Activated naive CD8-positive, alpha-beta T cell treated with anti-CD3 and anti-CD28 coated beads, Interleukin-2, amount 10 ng/mL, durations not matched to agents 7 days and 5 days (primary cell): ENCODE data around the gene IFNA4. TPM values are rescaled to one million over a fixed set of nuclear protein-coding genes. Genes with fewer than 3 reads are reported as not detected.

Experiments
- ATAC-seq: fragments of 150-1000 bp; cut with Tn5 transposase; one replicate; pipeline ENCODE4 v1.10.0; 2021; ENCODE audit warnings: low read depth, moderate library complexity
- POLR2A ChIA-PET: fragments of 350-600 bp; sonication (Branson Sonifier 250); formaldehyde crosslinking; loops from one replicate; lab custom pipeline; 2021; ENCODE audit warnings: antibody characterized with exemption; lab: Charles Lee
- DNase-seq: peaks from one replicate; pipeline ENCODE4 v3.0.0; 2021
- H3K27ac Mint-ChIP-seq: one replicate; pipeline ENCODE4 v1.8.0; 2022; ENCODE audit warnings: mild to moderate bottlenecking, mixed read lengths
- H3K27me3 Mint-ChIP-seq: one replicate; pipeline ENCODE4 v1.8.0; 2022; ENCODE audit warnings: mild to moderate bottlenecking, moderate library complexity, mixed read lengths
- H3K36me3 Mint-ChIP-seq: one replicate; pipeline ENCODE4 v1.8.0; 2021; ENCODE audit warnings: mild to moderate bottlenecking, mixed read lengths
- H3K4me1 Mint-ChIP-seq: one replicate; pipeline ENCODE4 v1.8.0; 2021; ENCODE audit warnings: mixed read lengths
- H3K4me3 Mint-ChIP-seq: one replicate; pipeline ENCODE4 v1.8.0; 2022; ENCODE audit warnings: mild to moderate bottlenecking, moderate library complexity, mixed read lengths
- H3K9me3 Mint-ChIP-seq: one replicate; pipeline ENCODE4 v1.8.0; 2021; ENCODE audit warnings: mixed read lengths
- total RNA-seq, 2 experiments: library from RNA; stranded (reverse); gene quantifications; one replicate each; pipeline ENCODE4 v1.2.3, GENCODE V29; 2021

Gene IFNA4
- total RNA-seq, 2 experiments from 2014 or later = not detected

- H3K27ac Mint-ChIP-seq = peak overlapping the region; percentile 83
- ATAC-seq = peak; percentile 73
- H3K9me3 Mint-ChIP-seq = peaks cover 21% of the 10 kb centered on the region
Observed at GRCh38 chr9:21144603-21145002, 42.8 kb downstream of the IFNA4 start.

GRCh38 chr9:21141427-21141882 lies 45.9 kb downstream of the IFNA4 start, which contains the start of gene IFNW1:
Gene IFNW1, minus strand, starts transcription at chr9:21141832. Its CDS starts 262 bp downstream, at chr9:21141570.
- ATAC-seq (peak; percentile 35), DNase-seq (no peak)
- POLR2A ChIA-PET = no interaction called here
- H3K27ac Mint-ChIP-seq = peak within 1 kb of the TSS; percentile 27
- no peak within 1 kb of the TSS for H3K4me3 Mint-ChIP-seq
- peaks cover 23% of the 10 kb centered on the region for H3K4me1 Mint-ChIP-seq
- peaks cover 6% of the 10 kb centered on the region for H3K27me3 Mint-ChIP-seq
- H3K36me3 Mint-ChIP-seq = peaks cover 24% of the 10 kb centered on the region
- H3K9me3 Mint-ChIP-seq = peaks cover 4% of the 10 kb centered on the region

More at GRCh38 chr9:21144603-21145002, 42.8 kb downstream of the IFNA4 start:
- POLR2A ChIA-PET = no interaction called here
- peaks cover 46% of the 10 kb centered on the region for H3K36me3 Mint-ChIP-seq
- H3K4me1 Mint-ChIP-seq = peaks cover 22% of the 10 kb centered on the region
- H3K4me3 Mint-ChIP-seq = peak overlapping the region; percentile 49
- H3K27me3 Mint-ChIP-seq = no peaks in the 10 kb centered on the region
- DNase-seq = no peak

GRCh38 chr9:21137020-21137419 lies 50.4 kb downstream of the IFNA4 start:
- ATAC-seq = no peak
- peaks cover 9% of the 10 kb centered on the region for H3K27me3 Mint-ChIP-seq
- peaks cover 8% of the 10 kb centered on the region for H3K4me1 Mint-ChIP-seq
- H3K4me3 Mint-ChIP-seq = no peak overlapping the region
- H3K36me3 Mint-ChIP-seq = peaks cover 10% of the 10 kb centered on the region
- no peak for DNase-seq
- H3K27ac Mint-ChIP-seq = no peak overlapping the region
- H3K9me3 Mint-ChIP-seq = no peaks in the 10 kb centered on the region
- POLR2A ChIA-PET = no interaction called here

Other genes with a start within 250 kb of the IFNA4 start
- gene HACD4, start 155.9 kb downstream of the IFNA4 start, total RNA-seq = 10 to 100 TPM; 16.6 to 17.5 TPM
- gene IFNB1, start 109.6 kb downstream of the IFNA4 start, total RNA-seq = under 1 TPM; 0.37 to 0.61 TPM
- not detected for gene IFNW1, start 45.8 kb downstream of the IFNA4 start, total RNA-seq
- gene IFNA21, start 20.9 kb downstream of the IFNA4 start, total RNA-seq = not detected
- gene IFNA7, start 14.6 kb upstream of the IFNA4 start, total RNA-seq = not detected
- gene IFNA10, start 19.6 kb upstream of the IFNA4 start, total RNA-seq = not detected
- gene IFNA16, start 29.7 kb upstream of the IFNA4 start, total RNA-seq = not detected
- gene IFNA17, start 40.6 kb upstream of the IFNA4 start, total RNA-seq = not detected
- gene IFNA14, start 52.4 kb upstream of the IFNA4 start, total RNA-seq = not detected
- gene IFNA5, start 117.7 kb upstream of the IFNA4 start, total RNA-seq = under 1 TPM in 1 of 2 experiments, not detected in 1; 0.31 TPM
- gene KLHL9, start 147.8 kb upstream of the IFNA4 start, total RNA-seq = 10 to 100 TPM; 27.9 to 29.4 TPM
- not detected for gene IFNA6, start 163.3 kb upstream of the IFNA4 start, total RNA-seq
- gene IFNA13, start 180.5 kb upstream of the IFNA4 start, total RNA-seq = not detected
- gene IFNA2, start 197.8 kb upstream of the IFNA4 start, total RNA-seq = not detected
- gene IFNA8, start 221.5 kb upstream of the IFNA4 start, total RNA-seq = not detected